Measurements from ENCODE around the gene VANGL2. TPM values are rescaled to one million over a fixed set of nuclear protein-coding genes. Genes with fewer than 3 reads are reported as not detected.

Gene VANGL2
- total RNA-seq, result under 1 TPM; 0.05 to 0.18 TPM

- H3K27ac Mint-ChIP-seq, result no peak within 1 kb of the TSS
- no peaks in the 10 kb centered on the region for H3K36me3 Mint-ChIP-seq
- ATAC-seq (peak in 1 of 2 donors; percentile 34), DNase-seq (ENCODE audit: low spot score in 2 of 2) (peak in 1 of 2 donors; percentile 67)
- no peaks in the 10 kb centered on the region for H3K9me3 Mint-ChIP-seq
Observed at GRCh38 chr1:160400223-160400645, at the start of gene VANGL2. TSS of gene VANGL2 (plus strand) at chr1:160400564. CDS start at chr1:160415838, 15,274 bp downstream.

- H3K9me3 Mint-ChIP-seq, result no peaks in the 10 kb centered on the region
- ATAC-seq, result no peak
- no peak overlapping the region for H3K27ac Mint-ChIP-seq
- H3K36me3 Mint-ChIP-seq, result peaks cover 0 to 4% of the 10 kb centered on the region in 2 donors
- no peak for DNase-seq (ENCODE audit: low spot score in 2 of 2)
Observed at GRCh38 chr1:160351629-160352028, 48.7 kb upstream of the VANGL2 start.

GRCh38 chr1:160352555-160352954 lies 47.8 kb upstream of the VANGL2 start:
- peak overlapping the region in 1 of 2 donors; percentile 73 for H3K27ac Mint-ChIP-seq
- H3K9me3 Mint-ChIP-seq, result no peaks in the 10 kb centered on the region
- peaks cover 0 to 4% of the 10 kb centered on the region in 2 donors for H3K36me3 Mint-ChIP-seq
- no peak for DNase-seq (ENCODE audit: low spot score in 2 of 2)
- no peak for ATAC-seq

- no peak for ATAC-seq
- H3K9me3 Mint-ChIP-seq, result no peaks in the 10 kb centered on the region
- H3K27ac Mint-ChIP-seq, result peak overlapping the region in 1 of 2 donors; percentile 73
- DNase-seq (ENCODE audit: low spot score in 2 of 2), result no peak
- H3K36me3 Mint-ChIP-seq, result peaks cover 5 to 8% of the 10 kb centered on the region in 2 donors
Observed at GRCh38 chr1:160353223-160353622, 47.1 kb upstream of the VANGL2 start.

GRCh38 chr1:160354388-160354985 lies 45.9 kb upstream of the VANGL2 start:
- peak; percentile 33 to 51 for ATAC-seq
- DNase-seq (ENCODE audit: low spot score in 2 of 2), result no peak
- H3K36me3 Mint-ChIP-seq, result peaks cover 11 to 12% of the 10 kb centered on the region in 2 donors
- H3K9me3 Mint-ChIP-seq, result no peaks in the 10 kb centered on the region
- H3K27ac Mint-ChIP-seq, result peak overlapping the region in 1 of 2 donors; percentile 51

- DNase-seq (ENCODE audit: low spot score in 2 of 2), result no peak
- H3K36me3 Mint-ChIP-seq, result peaks cover 11 to 12% of the 10 kb centered on the region in 2 donors
- no peak overlapping the region for H3K27ac Mint-ChIP-seq
- no peak for ATAC-seq
- no peaks in the 10 kb centered on the region for H3K9me3 Mint-ChIP-seq
Observed at GRCh38 chr1:160357286-160358002, 42.9 kb upstream of the VANGL2 start.

GRCh38 chr1:160358073-160358472 lies 42.3 kb upstream of the VANGL2 start:
- no peak for DNase-seq (ENCODE audit: low spot score in 2 of 2)
- Mint-ChIP-seq H3K27ac (peak overlapping the region; percentile 63 to 78), H3K36me3 (peaks cover 11 to 12% of the 10 kb centered on the region in 2 donors), H3K9me3 (no peaks in the 10 kb centered on the region)
- no peak for ATAC-seq

GRCh38 chr1:160359559-160360226 lies 40.7 kb upstream of the VANGL2 start:
- DNase-seq (ENCODE audit: low spot score in 2 of 2), result no peak
- Mint-ChIP-seq H3K27ac (peak overlapping the region in 1 of 2 donors; percentile 47), H3K9me3 (no peaks in the 10 kb centered on the region), H3K36me3 (peaks cover 8 to 11% of the 10 kb centered on the region in 2 donors)
- peak in 1 of 2 donors; percentile 18 for ATAC-seq

GRCh38 chr1:160360227-160360695 lies 40.1 kb upstream of the VANGL2 start:
- ATAC-seq (no peak), DNase-seq (ENCODE audit: low spot score in 2 of 2) (no peak)
- peak overlapping the region in 1 of 2 donors; percentile 6 for H3K27ac Mint-ChIP-seq
- H3K9me3 Mint-ChIP-seq, result no peaks in the 10 kb centered on the region
- peaks cover 8 to 11% of the 10 kb centered on the region in 2 donors for H3K36me3 Mint-ChIP-seq

- H3K9me3 Mint-ChIP-seq, result no peaks in the 10 kb centered on the region
- ATAC-seq (no peak), DNase-seq (ENCODE audit: low spot score in 2 of 2) (no peak)
- peaks cover 8 to 11% of the 10 kb centered on the region in 2 donors for H3K36me3 Mint-ChIP-seq
- H3K27ac Mint-ChIP-seq, result peak overlapping the region; percentile 6 to 37
Observed at GRCh38 chr1:160361199-160361598, 39.2 kb upstream of the VANGL2 start.

GRCh38 chr1:160361814-160362167 lies 38.6 kb upstream of the VANGL2 start:
- Mint-ChIP-seq H3K9me3 (no peaks in the 10 kb centered on the region), H3K36me3 (peaks cover 8 to 11% of the 10 kb centered on the region in 2 donors), H3K27ac (peak overlapping the region; percentile 72 to 88)
- DNase-seq (ENCODE audit: low spot score in 2 of 2), result no peak
- ATAC-seq, result no peak

GRCh38 chr1:160362168-160362957 lies 38.0 kb upstream of the VANGL2 start:
- H3K27ac Mint-ChIP-seq, result peak overlapping the region; percentile 72 to 88
- DNase-seq (ENCODE audit: low spot score in 2 of 2), result no peak
- no peaks in the 10 kb centered on the region for H3K9me3 Mint-ChIP-seq
- ATAC-seq, result no peak
- H3K36me3 Mint-ChIP-seq, result peaks cover 8 to 11% of the 10 kb centered on the region in 2 donors

- peaks cover 6 to 8% of the 10 kb centered on the region in 2 donors for H3K36me3 Mint-ChIP-seq
- DNase-seq (ENCODE audit: low spot score in 2 of 2), result no peak
- no peak for ATAC-seq
- H3K27ac Mint-ChIP-seq, result peak overlapping the region; percentile 39 to 72
- no peaks in the 10 kb centered on the region for H3K9me3 Mint-ChIP-seq
Observed at GRCh38 chr1:160363010-160363409, 37.4 kb upstream of the VANGL2 start.

- H3K36me3 Mint-ChIP-seq, result no peaks in the 10 kb centered on the region
- H3K27ac Mint-ChIP-seq, result peak overlapping the region; percentile 65 to 72
- no peaks in the 10 kb centered on the region for H3K9me3 Mint-ChIP-seq
- DNase-seq (ENCODE audit: low spot score in 2 of 2) (no peak), ATAC-seq (no peak)
Observed at GRCh38 chr1:160363951-160364735, 36.2 kb upstream of the VANGL2 start.

GRCh38 chr1:160365325-160365724 lies 35.0 kb upstream of the VANGL2 start:
- Mint-ChIP-seq H3K36me3 (no peaks in the 10 kb centered on the region), H3K9me3 (no peaks in the 10 kb centered on the region), H3K27ac (no peak overlapping the region)
- no peak for ATAC-seq
- no peak for DNase-seq (ENCODE audit: low spot score in 2 of 2)

Data from activated naive CD4-positive, alpha-beta T cell treated with anti-CD3 and anti-CD28 coated beads, Interleukin-2, amount 50 U/mL, for 72 hours (primary cell).